Suprapubic skin (tissue), 4 donors: Measurements from ENCODE around the gene REPIN1. TPM values are rescaled to one million over a fixed set of nuclear protein-coding genes. Genes with fewer than 3 reads are reported as not detected.

ENCODE experiments used
- DNase-seq, 2 donors: peaks; one replicate each; pipeline ENCODE4 v3.0.0-alpha.2; 2019; ENCODE audit warnings: low spot score in 2 of 2
- H3K27ac ChIP-seq: fragments of 200-600 bp; sonication (generic); one replicate; pipeline ENCODE4 v1.5.1; 2019
- H3K27me3 ChIP-seq: fragments of 200-600 bp; sonication (generic); one replicate; pipeline ENCODE4 v1.5.1; 2019
- H3K36me3 ChIP-seq: fragments of 200-600 bp; sonication (generic); one replicate; pipeline ENCODE4 v1.5.1; 2019
- H3K4me1 ChIP-seq: fragments of 200-600 bp; sonication (generic); one replicate; pipeline ENCODE4 v1.5.1; 2019
- H3K4me3 ChIP-seq: fragments of 200-600 bp; sonication (generic); one replicate; pipeline ENCODE4 v1.5.1; 2019; ENCODE audit warnings: mild to moderate bottlenecking
- H3K9me3 ChIP-seq: fragments of 200-600 bp; sonication (generic); one replicate; pipeline ENCODE4 v1.5.1; 2019
- CTCF ChIP-seq, 2 donors: fragments of 200-600 bp in 1 of 2; fragments of 450-650 bp in 1 of 2; sonication (generic) in 1 of 2; IDR thresholded peaks; one replicate each; pipeline ENCODE4 v1.5.1; 2016 to 2019; ENCODE audit warnings: antibody characterized with exemption in 2 of 2, mild to moderate bottlenecking in 1 of 2, moderate library complexity in 1 of 2
- EP300 ChIP-seq: sonication (generic); formaldehyde crosslinking; IDR thresholded peaks from one replicate; pipeline ENCODE4 v1.6.1; 2017; ENCODE audit warnings: antibody characterized with exemption
- POLR2A ChIP-seq, 2 donors: fragments of 450-650 bp; IDR thresholded peaks; one replicate each; pipeline ENCODE4 v1.6.1; 2017; ENCODE audit warnings: antibody characterized with exemption in 2 of 2, mild to moderate bottlenecking in 2 of 2, moderate library complexity in 2 of 2
- POLR2AphosphoS5 ChIP-seq, 3 donors: sonication (generic); formaldehyde crosslinking; IDR thresholded peaks; one replicate each; pipeline ENCODE4 v1.6.1; 2017; ENCODE audit warnings: antibody characterized with exemption in 3 of 3
- WGBS: methylation state at CpG from one replicate; pipeline ENCODE4 v1.1.5; 2018; 5-methylcytosine and 5-hydroxymethylcytosine counted together
- total RNA-seq, 4 donors: library from RNA; depleted of rRNA; stranded (reverse); fragments of >200 nt; gene quantifications; one replicate each; pipeline ENCODE4 v1.1.0, GENCODE V29; 2016

REPIN1 gene
- total RNA-seq, 4 donors from 2014 or later = 56.1 to 75.5 (median 73.7) TPM

DNA sequence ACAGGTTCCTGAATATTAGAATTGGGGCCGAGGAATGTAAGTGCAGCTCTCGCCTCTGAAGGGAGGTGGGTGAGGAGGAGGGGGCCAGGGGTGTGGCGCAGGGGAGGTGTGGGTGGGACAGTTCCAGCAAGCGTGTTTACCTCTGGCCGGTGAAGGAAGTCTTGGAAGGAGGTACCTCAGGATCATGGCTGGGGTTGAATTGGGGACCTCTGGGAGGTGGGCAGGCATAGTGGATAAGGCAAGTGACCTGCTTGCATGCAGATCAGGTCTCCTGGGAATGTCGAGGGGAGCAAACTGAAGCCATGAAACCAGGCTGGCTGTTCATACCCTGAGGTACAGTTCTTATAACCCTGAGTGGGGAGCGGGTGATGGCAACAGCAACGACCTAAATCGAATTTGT is 12.5 kb downstream of the REPIN1 start:
- Histone ChIP-seq H3K4me3 (no peak overlapping the region), H3K4me1 (peaks cover 53% of the 10 kb centered on the region), H3K27me3 (no peaks in the 10 kb centered on the region), H3K36me3 (no peaks in the 10 kb centered on the region), H3K27ac (no peak overlapping the region), H3K9me3 (no peaks in the 10 kb centered on the region)
- WGBS = 64% methylated on average over 9 of the region's 9 CpGs
- DNase-seq = no peak
- TF ChIP-seq POLR2A (IDR thresholded peaks at IDR 0.05) (no peak), POLR2AphosphoS5 (IDR thresholded peaks at IDR 0.05) (no peak), CTCF (IDR thresholded peaks at IDR 0.05) (no peak), EP300 (no peak)

GRCh38 chr7:150381785-150382122 is 13.1 kb downstream of the REPIN1 start:
- WGBS = 95% methylated on average over 1 of the region's 1 CpG
- H3K36me3 ChIP-seq = no peaks in the 10 kb centered on the region
- DNase-seq = no peak
- no peak overlapping the region for H3K4me3 ChIP-seq
- H3K9me3 ChIP-seq = no peaks in the 10 kb centered on the region
- no peak overlapping the region for H3K27ac ChIP-seq
- no peak for TF ChIP-seq POLR2A (IDR thresholded peaks at IDR 0.05)
- no peak for TF ChIP-seq POLR2AphosphoS5 (IDR thresholded peaks at IDR 0.05)
- no peak for TF ChIP-seq CTCF (IDR thresholded peaks at IDR 0.05)
- no peak for TF ChIP-seq EP300
- H3K27me3 ChIP-seq = no peaks in the 10 kb centered on the region
- H3K4me1 ChIP-seq = peaks cover 46% of the 10 kb centered on the region

GRCh38 chr7:150382123-150382843 is 13.7 kb downstream of the REPIN1 start:
- Histone ChIP-seq H3K4me3 (no peak overlapping the region), H3K27ac (no peak overlapping the region), H3K27me3 (no peaks in the 10 kb centered on the region), H3K36me3 (no peaks in the 10 kb centered on the region), H3K4me1 (peaks cover 45% of the 10 kb centered on the region), H3K9me3 (no peaks in the 10 kb centered on the region)
- DNase-seq = no peak
- whole genome bisulfite sequencing = 64% methylated on average over 10 of the region's 20 CpGs
- no peak for TF ChIP-seq EP300

DNA sequence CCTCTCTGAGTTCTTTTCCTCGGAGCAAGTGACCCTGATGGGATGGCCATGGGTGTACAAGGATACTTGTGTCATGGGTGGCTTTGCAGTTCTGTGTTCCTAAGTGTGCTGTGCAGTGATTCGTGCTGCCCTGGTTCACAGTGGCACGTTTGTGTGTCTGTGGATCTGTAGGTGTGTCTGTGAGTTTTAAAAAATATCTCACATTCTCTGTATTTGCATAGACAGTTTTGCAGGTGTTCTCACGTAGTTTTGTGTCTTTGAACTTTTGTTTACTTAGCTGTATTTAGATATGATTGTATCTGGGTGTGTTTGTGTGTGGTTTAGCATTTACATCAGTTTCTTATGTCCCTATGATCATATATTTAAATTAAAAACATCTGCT is 14.2 kb downstream of the REPIN1 start:
- 62% methylated on average over 4 of the region's 4 CpGs for WGBS
- H3K27me3 ChIP-seq = no peaks in the 10 kb centered on the region
- TF ChIP-seq POLR2A (IDR thresholded peaks at IDR 0.05) (no peak), CTCF (IDR thresholded peaks at IDR 0.05) (no peak), POLR2AphosphoS5 (IDR thresholded peaks at IDR 0.05) (no peak), EP300 (no peak)
- no peaks in the 10 kb centered on the region for H3K36me3 ChIP-seq
- H3K9me3 ChIP-seq = no peaks in the 10 kb centered on the region
- DNase-seq = no peak
- H3K27ac ChIP-seq = no peak overlapping the region
- peaks cover 43% of the 10 kb centered on the region for H3K4me1 ChIP-seq
- no peak overlapping the region for H3K4me3 ChIP-seq

DNA sequence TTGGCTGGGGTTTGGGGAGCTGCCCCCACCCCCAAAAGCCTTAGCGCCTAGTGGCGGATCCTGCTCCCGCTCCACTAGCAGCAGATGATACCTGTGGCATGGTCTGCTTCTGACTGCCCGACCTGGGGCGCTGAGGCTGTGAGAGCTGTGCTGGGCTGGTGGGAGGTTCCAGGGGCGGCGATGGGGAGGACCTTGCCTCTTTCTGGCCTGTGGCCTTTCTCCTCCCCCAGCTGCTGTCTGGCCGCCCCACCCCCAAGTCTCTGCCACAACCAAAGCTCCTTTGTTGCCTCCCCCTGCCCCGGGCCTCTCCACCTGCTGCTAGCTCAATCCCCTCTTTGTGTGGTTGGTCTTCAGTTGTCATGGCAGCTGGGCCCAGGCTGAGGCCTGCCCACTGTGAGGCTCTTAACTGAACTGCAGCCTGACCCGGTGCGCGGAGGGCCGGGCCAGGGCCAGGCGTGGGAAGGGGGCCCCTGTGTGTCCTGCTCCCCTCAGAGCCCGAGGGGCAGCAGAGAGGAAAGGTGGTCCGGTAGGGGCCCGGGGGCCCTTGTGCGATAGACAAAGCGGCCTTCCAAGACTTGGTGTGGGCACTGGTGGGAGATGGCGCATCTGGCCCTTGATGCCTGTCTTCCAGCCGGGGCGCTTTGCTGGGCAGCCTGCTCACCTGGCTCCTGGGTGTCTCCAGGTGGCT is 15.2 kb downstream of the REPIN1 start:
- peak overlapping the region; percentile 15 for H3K27ac ChIP-seq
- 68% methylated on average over 15 of the region's 22 CpGs for WGBS
- H3K27me3 ChIP-seq = no peaks in the 10 kb centered on the region
- TF ChIP-seq POLR2AphosphoS5 (IDR thresholded peaks at IDR 0.05) (no peak), CTCF (IDR thresholded peaks at IDR 0.05) (no peak), POLR2A (IDR thresholded peaks at IDR 0.05) (no peak), EP300 (no peak)
- H3K9me3 ChIP-seq = no peaks in the 10 kb centered on the region
- no peak overlapping the region for H3K4me3 ChIP-seq
- peaks cover 37% of the 10 kb centered on the region for H3K4me1 ChIP-seq
- no peaks in the 10 kb centered on the region for H3K36me3 ChIP-seq
- DNase-seq = peak in 1 of 2 donors; percentile 77
